Measurements from ENCODE around the gene DYNC1LI2.
"Not testable (repeated sequence)": the region's sequence is repeated elsewhere in the genome, so short reads cannot be mapped to it uniquely, and the experiment has no call there.

Gene DYNC1LI2

GRCh38 chr16:66695935-66696668 is 55.3 kb downstream of the DYNC1LI2 start:
- DNase-seq: no peak

GRCh38 chr16:66695471-66695934 is 55.9 kb downstream of the DYNC1LI2 start:
- no peak for DNase-seq

- no peak for DNase-seq
Observed at GRCh38 chr16:66693149-66693548, 58.3 kb downstream of the DYNC1LI2 start.

GRCh38 chr16:66692341-66692740 is 59.1 kb downstream of the DYNC1LI2 start:
- DNase-seq: no peak

GRCh38 chr16:66691234-66691633 is 60.2 kb downstream of the DYNC1LI2 start:
- DNase-seq: no peak

GRCh38 chr16:66690106-66690847 is 61.1 kb downstream of the DYNC1LI2 start:
- no peak for DNase-seq

- no peak for DNase-seq
Observed at GRCh38 chr16:66689282-66689681, 62.1 kb downstream of the DYNC1LI2 start.

GRCh38 chr16:66687906-66688625 is 63.3 kb downstream of the DYNC1LI2 start:
- DNase-seq: no peak

- DNase-seq: not testable (repeated sequence)
Observed at GRCh38 chr16:66685501-66686115, 65.8 kb downstream of the DYNC1LI2 start.

- no peak for DNase-seq
Observed at GRCh38 chr16:66682271-66682670, 69.1 kb downstream of the DYNC1LI2 start.

GRCh38 chr16:66681676-66682075 is 69.7 kb downstream of the DYNC1LI2 start:
- no peak for DNase-seq

GRCh38 chr16:66678337-66678736 is 73.1 kb downstream of the DYNC1LI2 start:
- no peak for DNase-seq

GRCh38 chr16:66677836-66678235 is 73.6 kb downstream of the DYNC1LI2 start:
- no peak for DNase-seq

GRCh38 chr16:66677179-66677578 is 74.2 kb downstream of the DYNC1LI2 start:
- DNase-seq: no peak

- no peak for DNase-seq
Observed at GRCh38 chr16:66676599-66676998, 74.8 kb downstream of the DYNC1LI2 start.

- DNase-seq: no peak
Observed at GRCh38 chr16:66673691-66674090, 77.7 kb downstream of the DYNC1LI2 start.
